ENCODE data around the gene ZNF718.
"Not testable (repeated sequence)": the region's sequence is repeated elsewhere in the genome, so short reads cannot be mapped to it uniquely, and the experiment has no call there.

The ZNF718 gene

DNA sequence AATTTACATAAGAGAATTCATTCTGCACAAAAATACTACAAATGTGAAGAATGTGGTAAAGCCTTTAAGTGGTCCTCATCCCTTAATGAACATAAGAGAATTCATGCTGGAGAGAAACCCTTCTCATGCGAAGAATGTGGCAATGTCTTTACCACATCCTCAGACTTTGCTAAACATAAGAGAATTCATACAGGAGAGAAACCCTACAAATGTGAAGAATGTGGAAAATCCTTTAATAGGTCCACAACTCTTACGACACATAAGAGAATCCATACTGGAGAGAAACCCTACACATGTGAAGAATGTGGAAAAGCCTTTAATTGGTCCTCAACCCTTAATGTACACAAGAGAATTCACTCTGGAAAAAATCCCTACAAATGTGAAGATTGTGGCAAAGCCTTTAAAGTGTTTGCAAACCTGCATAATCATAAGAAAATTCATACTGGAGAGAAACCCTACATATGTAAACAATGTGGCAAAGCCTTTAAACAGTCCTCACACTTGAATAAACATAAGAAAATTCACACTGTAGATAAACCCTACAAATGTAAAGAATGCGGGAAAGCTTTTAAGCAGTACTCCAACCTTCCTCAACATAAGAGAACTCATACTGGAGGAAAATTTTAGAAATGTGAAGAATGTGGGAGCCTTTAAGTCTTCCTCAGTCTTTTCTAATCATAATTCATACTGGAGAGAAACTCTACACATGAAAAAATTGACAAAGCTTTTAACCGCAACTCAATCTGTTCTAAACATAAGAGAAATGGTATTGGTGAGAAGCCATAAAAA is 37.4 kb downstream of the ZNF718 start:
- DNase-seq (ENCODE audit: low read depth), result no peak

GRCh38 chr4:169640-170039 is 45.3 kb downstream of the ZNF718 start:
- DNase-seq (ENCODE audit: low read depth), result not testable (repeated sequence)

- DNase-seq (ENCODE audit: low read depth), result not testable (repeated sequence)
These were observed 47.0 kb downstream of the ZNF718 start for GRCh38 chr4:171318-171717.

DNA sequence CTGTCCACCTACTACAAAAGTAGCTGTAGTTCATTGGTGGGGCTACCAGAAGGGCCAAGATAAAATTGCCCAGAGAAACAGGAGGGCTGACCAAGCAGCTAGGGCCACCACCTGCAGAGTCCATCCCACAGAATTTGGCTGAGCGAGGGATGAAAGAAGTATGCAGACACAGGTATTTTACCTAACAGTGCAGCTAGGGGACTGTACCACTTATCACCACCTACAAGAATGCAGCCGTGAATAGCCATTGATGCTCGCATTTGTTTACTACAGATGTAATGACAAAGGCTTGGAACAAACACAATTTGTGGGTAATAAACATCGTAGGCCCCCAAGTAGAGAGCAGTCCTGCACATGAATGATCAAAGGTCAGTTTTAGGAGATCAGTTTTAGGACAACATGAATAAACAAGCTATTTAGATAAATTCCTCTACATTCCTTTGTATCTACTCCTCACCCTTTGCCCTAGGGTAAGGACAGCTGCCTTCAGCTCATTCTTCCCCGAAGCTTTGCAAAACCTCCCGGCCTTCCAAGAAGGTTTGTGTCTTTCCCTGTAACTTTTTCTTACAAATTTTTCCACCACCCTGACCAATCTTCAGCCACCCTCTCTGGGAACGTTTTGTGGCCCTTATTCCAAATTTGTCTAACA is 49.5 kb downstream of the ZNF718 start:
- DNase-seq (ENCODE audit: low read depth), result no peak

GRCh38 chr4:175986-176385 is 51.7 kb downstream of the ZNF718 start:
- DNase-seq (ENCODE audit: low read depth), result no peak

- DNase-seq (ENCODE audit: low read depth), result no peak
These were observed 52.7 kb downstream of the ZNF718 start for GRCh38 chr4:176995-177394.

- DNase-seq (ENCODE audit: low read depth), result not testable (repeated sequence)
These were observed 57.9 kb downstream of the ZNF718 start for GRCh38 chr4:182225-182624.

DNA sequence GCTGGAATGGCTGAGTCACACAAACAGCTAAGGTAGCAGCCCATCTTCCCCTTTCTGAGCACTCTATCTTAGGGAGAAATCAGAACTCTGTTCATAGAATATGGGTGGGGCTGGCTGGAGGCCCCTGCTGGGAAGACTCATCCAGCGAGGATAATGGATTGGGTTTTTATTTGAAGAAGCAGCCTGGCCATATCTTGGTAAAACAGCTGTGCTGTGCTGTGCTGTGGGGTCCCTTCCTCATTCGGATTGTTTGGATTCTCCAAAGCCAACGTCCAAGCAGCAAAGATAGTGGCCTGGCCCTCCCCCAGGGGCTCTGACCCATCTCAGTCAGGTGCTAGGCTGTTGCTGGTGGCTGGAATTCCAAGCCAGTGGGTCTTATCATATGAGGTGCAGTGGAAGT is 63.8 kb downstream of the ZNF718 start:
- no peak for DNase-seq (ENCODE audit: low read depth)

GRCh38 chr4:195159-195558 is 70.9 kb downstream of the ZNF718 start:
- DNase-seq (ENCODE audit: low read depth), result not testable (repeated sequence)

GRCh38 chr4:200936-201335 is 76.6 kb downstream of the ZNF718 start:
- no peak for DNase-seq (ENCODE audit: low read depth)

- DNase-seq (ENCODE audit: low read depth), result not testable (repeated sequence)
These were observed 78.5 kb downstream of the ZNF718 start for GRCh38 chr4:202822-203221.

- DNase-seq (ENCODE audit: low read depth), result no peak
These were observed 80.9 kb downstream of the ZNF718 start for GRCh38 chr4:205097-205756.

DNA sequence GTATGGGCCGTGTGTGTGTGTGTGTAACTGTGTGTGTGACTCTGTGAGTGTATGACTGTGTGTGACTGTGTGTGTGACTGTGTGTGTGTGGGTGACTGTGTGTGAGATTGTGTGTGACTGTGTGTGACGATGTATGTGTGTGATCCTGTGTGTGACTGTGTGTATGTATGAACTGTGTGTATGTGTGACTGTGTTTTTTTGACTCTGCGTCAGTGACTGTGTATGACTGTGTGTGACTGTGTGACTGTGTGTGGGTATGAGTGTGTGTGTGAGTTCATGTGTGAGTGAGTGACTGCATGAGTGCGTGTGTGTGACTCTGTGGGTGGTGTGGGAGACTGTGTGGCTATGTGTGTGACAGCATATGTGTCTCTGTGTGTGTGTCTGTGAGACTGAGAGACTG is 81.8 kb downstream of the ZNF718 start:
- DNase-seq (ENCODE audit: low read depth), result no peak

DNA sequence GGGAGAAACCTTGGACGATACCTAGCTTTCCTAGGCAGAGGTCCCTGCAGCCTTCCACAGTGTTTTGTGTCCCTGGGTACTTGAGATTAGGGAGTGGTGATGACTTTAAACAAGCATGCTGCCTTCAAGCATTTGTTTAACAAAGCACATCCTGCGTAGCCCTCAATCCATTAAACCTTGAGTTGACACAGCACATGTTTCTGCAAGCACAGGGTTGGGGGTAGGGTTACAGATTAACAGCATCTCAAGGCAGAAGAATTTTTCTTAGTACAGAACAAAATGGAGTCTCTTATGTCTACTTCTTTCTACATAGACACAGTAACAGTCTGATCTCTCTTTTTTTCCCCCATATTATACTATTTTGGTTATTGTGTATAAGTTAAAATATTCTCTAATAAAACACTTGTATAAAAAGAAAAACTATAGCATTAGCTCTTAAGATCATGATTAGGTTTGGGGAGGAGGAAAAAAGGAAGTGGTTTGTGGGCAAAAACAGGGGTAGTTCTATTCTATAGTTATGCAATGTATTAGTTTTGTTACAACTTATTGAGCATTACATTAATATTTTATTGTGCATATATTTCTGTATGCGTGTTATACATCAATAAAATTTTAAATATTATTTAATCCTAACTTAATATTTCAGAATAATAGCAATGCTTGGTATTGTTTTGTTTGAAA is 84.3 kb downstream of the ZNF718 start:
- not testable (repeated sequence) for DNase-seq (ENCODE audit: low read depth)

GRCh38 chr4:211033-211511 is 86.8 kb downstream of the ZNF718 start:
- no peak for DNase-seq (ENCODE audit: low read depth)

DNA sequence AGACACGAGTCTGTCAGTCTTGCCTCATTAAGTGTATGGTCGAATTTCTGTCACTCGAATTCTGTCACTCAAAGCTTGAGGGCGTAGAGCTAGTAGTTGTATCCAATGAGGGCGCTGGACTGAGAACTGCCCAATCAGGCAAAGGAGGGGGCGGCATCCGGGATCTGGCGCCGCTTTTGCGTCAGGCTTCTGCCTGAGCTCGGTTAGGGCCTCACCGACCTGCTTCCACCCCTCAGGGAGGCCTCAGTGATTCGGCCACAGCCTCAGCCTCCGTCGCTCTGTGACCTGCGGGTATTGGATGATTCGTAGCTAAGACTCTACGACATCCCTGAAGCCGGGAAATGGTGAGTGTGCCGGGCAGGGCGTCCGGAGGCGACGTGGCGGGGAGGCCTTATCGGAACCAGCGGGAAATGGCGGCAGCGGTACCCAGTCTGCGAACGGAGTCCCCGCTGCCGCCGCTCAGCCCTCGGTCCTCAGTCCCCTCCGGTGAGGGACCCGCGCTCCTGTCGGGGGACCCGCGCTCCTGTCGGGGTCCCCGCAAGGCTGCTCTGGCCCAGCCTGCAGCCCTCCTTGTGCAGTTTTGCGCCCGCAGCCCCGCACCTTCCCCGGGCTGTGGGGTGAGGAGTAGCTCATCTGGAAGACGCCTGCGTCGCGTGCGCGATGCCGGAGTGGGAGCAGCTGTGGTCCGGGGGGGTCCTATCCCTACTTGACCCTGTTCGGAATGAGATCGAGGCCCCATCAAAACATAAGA is 88.3 kb downstream of the ZNF718 start:
- DNase-seq (ENCODE audit: low read depth), result no peak

DNA sequence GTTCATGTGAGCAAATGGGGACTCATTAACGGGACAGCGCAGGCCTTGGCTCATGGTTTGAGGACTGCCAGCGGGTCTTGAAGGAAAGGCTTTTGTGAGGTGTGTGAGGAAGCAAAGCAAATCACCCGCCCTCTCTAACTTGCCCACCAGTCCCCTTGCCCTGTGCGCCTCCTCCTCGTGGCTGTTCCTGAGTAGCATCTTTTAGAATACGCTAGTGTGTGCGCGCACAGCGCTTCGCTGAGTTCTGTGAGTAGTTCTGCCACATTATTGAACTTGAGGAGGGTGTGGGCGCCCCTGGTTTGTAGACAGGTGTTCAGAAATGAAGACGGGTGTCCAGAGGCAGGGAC is 88.9 kb downstream of the ZNF718 start:
- DNase-seq (ENCODE audit: low read depth), result not testable (repeated sequence)
